Neural crest cell (in vitro differentiated cells): ENCODE results near the gene SEMA3A. TPM values are rescaled to one million over a fixed set of nuclear protein-coding genes. Genes with fewer than 3 reads are reported as not detected.
A peak's percentile ranks its signal among the peaks of the same experiment; 100 is the strongest.

Experiments used
- DNase-seq: peaks from one replicate; pipeline ENCODE4 v3.0.0; 2021; ENCODE audit warnings: low read depth, mixed read lengths, low spot score
- H3K27ac Mint-ChIP-seq: one replicate; pipeline ENCODE4 v1.8.0; 2021; ENCODE audit warnings: mild to moderate bottlenecking, mixed read lengths; ENCODE audit not compliant: unreplicated experiment
- H3K27me3 Mint-ChIP-seq: 2 replicates; pipeline ENCODE4 v1.8.0; 2021; ENCODE audit warnings: low read depth, mild to moderate bottlenecking, mixed read lengths
- H3K36me3 Mint-ChIP-seq: 2 replicates; pipeline ENCODE4 v1.8.0; 2021; ENCODE audit warnings: low read depth, mild to moderate bottlenecking, mixed read lengths
- H3K4me1 Mint-ChIP-seq: 2 replicates; pipeline ENCODE4 v1.8.0; 2021; ENCODE audit warnings: mixed read lengths
- H3K4me3 Mint-ChIP-seq: one replicate; pipeline ENCODE4 v1.8.0; 2021; ENCODE audit warnings: mild to moderate bottlenecking, mixed read lengths
- H3K9me3 Mint-ChIP-seq: 2 replicates; pipeline ENCODE4 v1.8.0; 2021; ENCODE audit warnings: mixed read lengths
- total RNA-seq: library from RNA; stranded (reverse); gene quantifications from 2 replicates; pipeline ENCODE4 v1.2.1, GENCODE V29; 2021
- TF ChIP-seq, protein P1 (sequence below): fragments of 200-600 bp; sonication (generic); conservative IDR thresholded peaks from 2 replicates; pipeline ENCODE4 v1.5.0; 2021; ENCODE audit warnings: antibody characterized with exemption, mild to moderate bottlenecking

SEMA3A gene
- total RNA-seq, 1 donor from 2014 or later, result 24.7 TPM

DNA sequence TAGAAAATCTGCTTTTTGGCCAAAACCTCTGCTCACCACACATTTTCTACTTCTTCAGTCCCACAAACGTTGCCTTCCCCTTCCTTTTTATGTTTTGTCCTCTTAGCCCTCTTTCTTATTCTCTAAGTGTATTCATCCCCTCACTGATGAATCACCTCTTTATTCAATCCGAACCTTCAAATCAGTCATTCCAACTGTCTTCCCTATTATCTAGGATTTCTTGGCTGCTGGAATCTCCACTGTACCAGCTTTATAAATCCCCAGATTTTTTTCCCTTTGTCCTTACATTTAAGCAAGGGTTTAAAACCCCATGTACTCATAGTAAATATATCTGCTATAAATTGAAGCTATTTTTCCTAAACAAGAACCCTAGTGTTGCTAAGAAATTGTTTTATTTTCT is 176.9 kb downstream of the SEMA3A start:
- DNase-seq, result no peak
- Mint-ChIP-seq H3K9me3 (no peaks in the 10 kb centered on the region), H3K27ac (no peak overlapping the region), H3K36me3 (no peaks in the 10 kb centered on the region), H3K4me3 (no peak overlapping the region), H3K27me3 (no peaks in the 10 kb centered on the region), H3K4me1 (peaks cover 11% of the 10 kb centered on the region)
- TF ChIP-seq, protein P1, sequence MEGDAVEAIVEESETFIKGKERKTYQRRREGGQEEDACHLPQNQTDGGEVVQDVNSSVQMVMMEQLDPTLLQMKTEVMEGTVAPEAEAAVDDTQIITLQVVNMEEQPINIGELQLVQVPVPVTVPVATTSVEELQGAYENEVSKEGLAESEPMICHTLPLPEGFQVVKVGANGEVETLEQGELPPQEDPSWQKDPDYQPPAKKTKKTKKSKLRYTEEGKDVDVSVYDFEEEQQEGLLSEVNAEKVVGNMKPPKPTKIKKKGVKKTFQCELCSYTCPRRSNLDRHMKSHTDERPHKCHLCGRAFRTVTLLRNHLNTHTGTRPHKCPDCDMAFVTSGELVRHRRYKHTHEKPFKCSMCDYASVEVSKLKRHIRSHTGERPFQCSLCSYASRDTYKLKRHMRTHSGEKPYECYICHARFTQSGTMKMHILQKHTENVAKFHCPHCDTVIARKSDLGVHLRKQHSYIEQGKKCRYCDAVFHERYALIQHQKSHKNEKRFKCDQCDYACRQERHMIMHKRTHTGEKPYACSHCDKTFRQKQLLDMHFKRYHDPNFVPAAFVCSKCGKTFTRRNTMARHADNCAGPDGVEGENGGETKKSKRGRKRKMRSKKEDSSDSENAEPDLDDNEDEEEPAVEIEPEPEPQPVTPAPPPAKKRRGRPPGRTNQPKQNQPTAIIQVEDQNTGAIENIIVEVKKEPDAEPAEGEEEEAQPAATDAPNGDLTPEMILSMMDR, result no peak

- Mint-ChIP-seq H3K4me1 (no peaks in the 10 kb centered on the region), H3K27ac (peak overlapping the region; percentile 60), H3K4me3 (no peak overlapping the region), H3K27me3 (no peaks in the 10 kb centered on the region), H3K9me3 (no peaks in the 10 kb centered on the region), H3K36me3 (no peaks in the 10 kb centered on the region)
- DNase-seq, result no peak
- TF ChIP-seq, protein P1, result no peak
Observed at GRCh38 chr7:84013616-84014240, 180.9 kb downstream of the SEMA3A start.

GRCh38 chr7:84009782-84010181 is 184.8 kb downstream of the SEMA3A start:
- Mint-ChIP-seq H3K27ac (peak overlapping the region; percentile 65), H3K36me3 (peaks cover 2% of the 10 kb centered on the region), H3K27me3 (no peaks in the 10 kb centered on the region), H3K4me1 (no peaks in the 10 kb centered on the region), H3K4me3 (no peak overlapping the region), H3K9me3 (no peaks in the 10 kb centered on the region)
- TF ChIP-seq, protein P1, result no peak
- no peak for DNase-seq

DNA sequence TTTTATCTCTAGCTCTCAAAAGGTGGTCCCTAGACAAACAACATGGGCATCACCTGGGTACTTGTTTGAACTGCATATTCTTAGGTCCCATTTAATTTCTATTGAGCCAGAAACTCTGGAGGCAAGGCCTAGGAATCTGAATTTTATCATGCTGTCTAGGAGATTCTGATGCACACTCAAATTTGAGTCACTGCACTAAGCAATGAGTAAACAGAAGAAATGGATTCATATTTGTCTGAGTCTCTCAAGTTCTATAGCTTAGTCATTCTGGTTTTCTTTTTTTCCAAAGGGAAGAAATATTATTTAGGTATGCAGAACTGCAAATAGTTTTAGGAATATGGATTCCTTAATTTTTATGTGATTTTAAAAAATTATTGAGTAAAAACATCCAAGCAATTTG is 185.5 kb downstream of the SEMA3A start:
- H3K9me3 Mint-ChIP-seq, result no peaks in the 10 kb centered on the region
- TF ChIP-seq, protein P1, result no peak
- DNase-seq, result no peak
- peaks cover 2% of the 10 kb centered on the region for H3K36me3 Mint-ChIP-seq
- no peak overlapping the region for H3K4me3 Mint-ChIP-seq
- H3K4me1 Mint-ChIP-seq, result no peaks in the 10 kb centered on the region
- no peaks in the 10 kb centered on the region for H3K27me3 Mint-ChIP-seq
- no peak overlapping the region for H3K27ac Mint-ChIP-seq

DNA sequence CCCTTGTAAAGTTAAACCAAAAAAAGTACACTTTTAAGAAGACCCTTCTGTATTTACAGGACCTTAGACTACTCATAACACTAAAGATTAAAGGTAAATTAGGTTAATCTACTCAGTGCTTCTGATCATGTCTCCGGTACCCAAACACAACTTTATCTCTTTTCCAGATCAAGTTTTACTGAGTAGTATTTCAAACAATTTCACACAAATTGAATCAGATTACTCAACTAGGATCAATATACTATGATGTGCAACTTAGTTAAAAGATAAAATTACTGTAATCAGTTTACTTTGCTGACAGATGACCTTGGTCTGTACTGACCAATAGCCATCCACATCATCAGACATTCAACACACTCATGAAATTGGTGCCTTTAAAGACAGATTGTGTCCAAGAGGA is 191.4 kb downstream of the SEMA3A start:
- H3K9me3 Mint-ChIP-seq, result peaks cover 2% of the 10 kb centered on the region
- no peaks in the 10 kb centered on the region for H3K27me3 Mint-ChIP-seq
- peaks cover 5% of the 10 kb centered on the region for H3K36me3 Mint-ChIP-seq
- no peak overlapping the region for H3K27ac Mint-ChIP-seq
- no peak for DNase-seq
- H3K4me3 Mint-ChIP-seq, result no peak overlapping the region
- H3K4me1 Mint-ChIP-seq, result no peaks in the 10 kb centered on the region
- TF ChIP-seq, protein P1, result no peak
